B cell (primary cell): ENCODE data around the gene CILP. TPM values are rescaled to one million over a fixed set of nuclear protein-coding genes. Genes with fewer than 3 reads are reported as not detected.
"Not testable (repeated sequence)": the region's sequence is repeated elsewhere in the genome, so short reads cannot be mapped to it uniquely, and the experiment has no call there.

Source experiments
- ATAC-seq: fragments of 200-7000 bp; cut with Tn5 transposase; one replicate; pipeline ENCODE4 v1.10.0; 2021; ENCODE audit warnings: low read depth, mild to moderate bottlenecking, moderate number of reproducible peaks, moderate library complexity
- CTCF ChIA-PET: fragments of 350-600 bp; sonication (Branson Sonifier 250); formaldehyde crosslinking; loops from one replicate; lab custom pipeline; 2021; ENCODE audit warnings: antibody characterized with exemption, inconsistent platforms; lab: Charles Lee
- POLR2A ChIA-PET: fragments of 350-600 bp; sonication (Branson Sonifier 250); formaldehyde crosslinking; loops from one replicate; lab custom pipeline; 2021; ENCODE audit warnings: antibody characterized with exemption; lab: Charles Lee
- DNase-seq: peaks from one replicate; pipeline ENCODE4 v3.0.0; 2013
- H2AFZ ChIP-seq: 2 replicates; pipeline ENCODE4 v1.6.1; 2012; ENCODE audit warnings: mild to moderate bottlenecking, low read depth, low read length; ENCODE audit not compliant: insufficient read depth, poor library complexity, severe bottlenecking
- H3K27ac ChIP-seq, 2 donors: 1 replicate in 1 of 2; 2 replicates in 1 of 2; pipeline ENCODE4 v1.5.1; 2012 to 2013; ENCODE audit warnings: low read length in 2 of 2, mild to moderate bottlenecking in 2 of 2, moderate library complexity in 1 of 2
- H3K27me3 ChIP-seq, 4 experiments: fragments of 200-600 bp in 1 of 4; sonication (generic) in 1 of 4; replicated peaks in 1 of 4; 1 replicate in 2 of 4; 2 replicates in 2 of 4; pipeline versions ENCODE4 v1.6.1 to v1.7.0; 2013 to 2016; ENCODE audit warnings: low read length in 3 of 4, mild to moderate bottlenecking in 2 of 4, mixed read lengths in 1 of 4, moderate library complexity in 1 of 4; ENCODE audit not compliant: insufficient read depth in 4 of 4, control insufficient read depth in 3 of 4; ENCODE audit errors: control extremely low read depth in 1 of 4
- H3K36me3 ChIP-seq, 2 experiments: replicated peaks in 1 of 2; 1 replicate in 1 of 2; 2 replicates in 1 of 2; pipeline versions ENCODE4 v1.6.1 to v1.7.1; 2013; ENCODE audit warnings: low read length in 1 of 2; ENCODE audit not compliant: insufficient read depth in 2 of 2, control insufficient read depth in 1 of 2; ENCODE audit errors: control extremely low read depth in 1 of 2, extremely low read depth in 1 of 2
- H3K4me1 ChIP-seq, 2 donors: fragments of 200-600 bp in 1 of 2; sonication (generic) in 1 of 2; 1 replicate in 1 of 2; 2 replicates in 1 of 2; pipeline versions ENCODE4 v1.5.1 to v1.6.1; 2013 to 2017; ENCODE audit warnings: low read length in 2 of 2; ENCODE audit not compliant: control insufficient read depth in 2 of 2, insufficient read depth in 2 of 2
- H3K4me2 ChIP-seq: replicated peaks from 2 replicates; pipeline ENCODE3; 2012; ENCODE audit warnings: mild to moderate bottlenecking, low read depth, low read length; ENCODE audit not compliant: poor library complexity, severe bottlenecking
- H3K4me3 ChIP-seq, 5 experiments: fragments of 200-600 bp in 1 of 5; sonication (generic) in 1 of 5; 1 replicate in 3 of 5; 2 replicates in 2 of 5; pipeline versions ENCODE4 v1.5.1 to v1.7.0; 2011 to 2016; ENCODE audit warnings: low read length in 4 of 5, mild to moderate bottlenecking in 4 of 5, low read depth in 2 of 5, control low read depth in 1 of 5, moderate library complexity in 1 of 5; ENCODE audit not compliant: insufficient read depth in 1 of 5; ENCODE audit errors: control extremely low read depth in 1 of 5, extremely low read depth in 1 of 5
- H3K79me2 ChIP-seq: fragments of 200-600 bp; sonication (generic); one replicate; pipeline ENCODE4 v1.6.0; 2016; ENCODE audit warnings: low read length; ENCODE audit not compliant: control insufficient read depth, insufficient read depth
- H3K9ac ChIP-seq: fragments of 200-600 bp; sonication (generic); 2 replicates; pipeline ENCODE4 v1.6.1; 2017; ENCODE audit warnings: mild to moderate bottlenecking, low read length, moderate library complexity
- H3K9me3 ChIP-seq, 3 donors: one replicate each; pipeline versions ENCODE4 v1.6.1 to v1.7.1; 2013; ENCODE audit warnings: low read length in 2 of 3; ENCODE audit not compliant: control insufficient read depth in 2 of 3, insufficient read depth in 1 of 3; ENCODE audit errors: control extremely low read depth in 1 of 3
- H4K20me1 ChIP-seq: 2 replicates; pipeline ENCODE4 v1.6.0; 2012; ENCODE audit warnings: mild to moderate bottlenecking, low read length; ENCODE audit not compliant: insufficient read depth, control insufficient read depth, poor library complexity, severe bottlenecking
- H3K27ac Mint-ChIP-seq: one replicate; pipeline ENCODE4 v1.8.0; 2021; ENCODE audit warnings: mixed read lengths
- H3K27me3 Mint-ChIP-seq: one replicate; pipeline ENCODE4 v1.8.0; 2021; ENCODE audit warnings: mixed read lengths
- H3K4me1 Mint-ChIP-seq: one replicate; pipeline ENCODE4 v1.8.0; 2021; ENCODE audit warnings: mixed read lengths
- H3K4me3 Mint-ChIP-seq: one replicate; pipeline ENCODE4 v1.8.0; 2021; ENCODE audit warnings: mixed read lengths
- H3K9me3 Mint-ChIP-seq: one replicate; pipeline ENCODE4 v1.8.0; 2022; ENCODE audit warnings: mixed read lengths; ENCODE audit not compliant: insufficient read depth
- WGBS: methylation state at CpG from one replicate; pipeline ENCODE4 v1.1.5; 2013; ENCODE audit warnings: missing lambda C conversion rate; ENCODE audit not compliant: insufficient coverage; 5-methylcytosine and 5-hydroxymethylcytosine counted together
- intact Hi-C: fragments of 100-400 bp; cut with micrococcal nuclease; formaldehyde crosslinking; loops from one replicate; pipeline ENCODE4 v1.10.0; 2022
- polyA plus RNA-seq: library from polyadenylated mRNA; depleted of rRNA; stranded (reverse); fragments of >200 nt; gene quantifications from 2 replicates; pipeline ENCODE4 v1.2.3, GENCODE V29; 2012
- total RNA-seq, 2 donors: library from RNA; stranded (reverse); fragments of 120-200 nt in 1 of 2; gene quantifications; 1 replicate in 1 of 2; 2 replicates in 1 of 2; pipeline versions ENCODE4 v1.2.3 to v1.2.4, GENCODE V29; 2013 to 2022
- TF ChIP-seq, protein P1 (sequence below): fragments of 200-600 bp; IDR thresholded peaks from one replicate; pipeline ENCODE4 v1.8.0; 2022; ENCODE audit warnings: antibody characterized with exemption, mild to moderate bottlenecking

CILP gene
- total and polyA plus RNA-seq, 2 donors (not counting 1 experiment from before 2014, with no cell fraction given) = 0.52 to 0.94 TPM

DNA sequence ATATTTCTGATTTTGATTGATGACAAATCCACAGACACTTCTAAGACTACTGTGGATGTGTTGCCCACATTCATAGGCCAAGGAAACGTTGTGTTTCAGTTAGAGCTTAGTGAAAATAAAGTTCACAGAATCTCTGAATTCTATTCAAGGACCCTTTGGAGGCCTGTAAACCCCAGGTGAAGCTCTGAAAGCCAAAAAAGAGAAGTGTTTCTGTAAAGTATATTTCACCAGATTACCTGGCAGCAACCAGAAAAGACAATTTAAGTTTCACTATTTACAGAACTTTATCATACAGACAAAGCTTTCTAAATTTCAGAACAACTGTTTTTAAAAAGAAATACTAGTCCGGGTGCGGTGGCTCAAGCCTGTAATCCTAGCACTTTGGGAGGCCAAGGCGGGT is 28.7 kb downstream of the CILP start:
- Histone ChIP-seq H3K4me1 (peaks cover 17 to 20% of the 10 kb centered on the region in 2 donors), H3K4me2 (peak overlapping the region; percentile 43), H4K20me1 (peaks cover 22% of the 10 kb centered on the region), H3K27ac (peak overlapping the region in 1 of 2 donors; percentile 88), H3K4me3 (no peak overlapping the region), H2AFZ (peak overlapping the region; percentile 42), H3K9ac (peak overlapping the region; percentile 19), H3K79me2 (peaks cover 67% of the 10 kb centered on the region), H3K27me3 (no peaks in the 10 kb centered on the region), H3K36me3 (peaks cover 7 to 24% of the 10 kb centered on the region in 2 experiments), H3K9me3 (no peaks in the 10 kb centered on the region)
- POLR2A ChIA-PET = no interaction called here
- H3K27ac Mint-ChIP-seq = peak overlapping the region; percentile 32
- intact Hi-C loops = loop anchor here (10.0 kb wide), 1 partner anchor 288 kb away; no protein-coding TSS in a partner anchor
- TF ChIP-seq, protein P1, sequence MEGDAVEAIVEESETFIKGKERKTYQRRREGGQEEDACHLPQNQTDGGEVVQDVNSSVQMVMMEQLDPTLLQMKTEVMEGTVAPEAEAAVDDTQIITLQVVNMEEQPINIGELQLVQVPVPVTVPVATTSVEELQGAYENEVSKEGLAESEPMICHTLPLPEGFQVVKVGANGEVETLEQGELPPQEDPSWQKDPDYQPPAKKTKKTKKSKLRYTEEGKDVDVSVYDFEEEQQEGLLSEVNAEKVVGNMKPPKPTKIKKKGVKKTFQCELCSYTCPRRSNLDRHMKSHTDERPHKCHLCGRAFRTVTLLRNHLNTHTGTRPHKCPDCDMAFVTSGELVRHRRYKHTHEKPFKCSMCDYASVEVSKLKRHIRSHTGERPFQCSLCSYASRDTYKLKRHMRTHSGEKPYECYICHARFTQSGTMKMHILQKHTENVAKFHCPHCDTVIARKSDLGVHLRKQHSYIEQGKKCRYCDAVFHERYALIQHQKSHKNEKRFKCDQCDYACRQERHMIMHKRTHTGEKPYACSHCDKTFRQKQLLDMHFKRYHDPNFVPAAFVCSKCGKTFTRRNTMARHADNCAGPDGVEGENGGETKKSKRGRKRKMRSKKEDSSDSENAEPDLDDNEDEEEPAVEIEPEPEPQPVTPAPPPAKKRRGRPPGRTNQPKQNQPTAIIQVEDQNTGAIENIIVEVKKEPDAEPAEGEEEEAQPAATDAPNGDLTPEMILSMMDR = no peak
- peak overlapping the region; percentile 75 for H3K4me3 Mint-ChIP-seq
- ATAC-seq (no peak), DNase-seq (peak; percentile 12)
- CTCF ChIA-PET = interaction anchor here (0.6 to 1.0 kb wide), 2 partner anchors 116 to 481 kb away, joined by 3 read pairs; no protein-coding TSS in a partner anchor
- WGBS = 86% methylated on average over 2 of the region's 4 CpGs
- no peaks in the 10 kb centered on the region for H3K9me3 Mint-ChIP-seq
- peaks cover 26% of the 10 kb centered on the region for H3K4me1 Mint-ChIP-seq
- H3K27me3 Mint-ChIP-seq = no peaks in the 10 kb centered on the region

GRCh38 chr15:65181582-65182353 is 29.5 kb downstream of the CILP start:
- H3K9me3 Mint-ChIP-seq, H3K4me3 Mint-ChIP-seq, H3K27ac Mint-ChIP-seq, H2AFZ ChIP-seq, H3K27me3 Mint-ChIP-seq, POLR2A ChIA-PET, ATAC-seq, H3K9ac ChIP-seq, DNase-seq, H3K4me3 ChIP-seq, H3K27me3 ChIP-seq, H3K9me3 ChIP-seq, H3K27ac ChIP-seq, H3K4me2 ChIP-seq: not testable (repeated sequence)
- Histone ChIP-seq H3K36me3 (peaks cover 9 to 32% of the 10 kb centered on the region in 2 experiments), H3K4me1 (peaks cover 17 to 20% of the 10 kb centered on the region in 2 donors), H4K20me1 (peaks cover 22% of the 10 kb centered on the region), H3K79me2 (peaks cover 74% of the 10 kb centered on the region)
- WGBS = 98% methylated on average over 6 of the region's 15 CpGs
- CTCF ChIA-PET = interaction anchor here (0.6 kb wide), 1 partner anchor 639 kb away, joined by 3 read pairs; no protein-coding TSS in a partner anchor
- intact Hi-C loops = loop anchor here (10.0 kb wide), 1 partner anchor 287 kb away; no protein-coding TSS in a partner anchor
- peaks cover 26% of the 10 kb centered on the region for H3K4me1 Mint-ChIP-seq
